Fibroblast of lung (primary cell): ENCODE measurements around the gene ACSS3.

Experiments
- CTCF ChIP-seq, 2 donors: IDR thresholded peaks in 1 of 2; conservative IDR thresholded peaks in 1 of 2; 1 replicate in 1 of 2; 2 replicates in 1 of 2; pipeline ENCODE4 v1.5.1; 2011 to 2012; ENCODE audit warnings: low read length in 2 of 2, control low read depth in 1 of 2, inconsistent platforms in 1 of 2, low read depth in 1 of 2, mild to moderate bottlenecking in 1 of 2
- EZH2 ChIP-seq: IDR thresholded peaks from 2 replicates; pipeline ENCODE4 v1.5.1; 2012; ENCODE audit warnings: low read length, control low read depth, mild to moderate bottlenecking; ENCODE audit errors: missing control alignments

GRCh38 chr12:81114226-81114625, 36.3 kb downstream of the ACSS3 start:
- TF ChIP-seq CTCF (conservative IDR thresholded peaks at IDR 0.05 in 1 of 2, IDR thresholded peaks at IDR 0.05 in 1 of 2; ENCODE audit: low read depth in 1 of 2, low read length in 2 of 2) (no peak), EZH2 (no peak)
